ENCODE measurements around the gene CTBP1.

CTBP1 gene

GRCh38 chr4:1192493-1193205 is 56.3 kb downstream of the CTBP1 start:
- peaks cover 9% of the 10 kb centered on the region for H3K4me1 Mint-ChIP-seq (ENCODE audit: low read depth)
- no peaks in the 10 kb centered on the region for H3K9me3 Mint-ChIP-seq
- H3K27me3 Mint-ChIP-seq (ENCODE audit: low read depth) = no peaks in the 10 kb centered on the region
- H3K36me3 Mint-ChIP-seq (ENCODE audit: low read depth) = peaks cover 10% of the 10 kb centered on the region
- no peak overlapping the region for H3K4me3 Mint-ChIP-seq
- no peak overlapping the region for H3K27ac Mint-ChIP-seq

GRCh38 chr4:1192091-1192492 is 56.8 kb downstream of the CTBP1 start:
- Mint-ChIP-seq H3K36me3 (ENCODE audit: low read depth) (peaks cover 10% of the 10 kb centered on the region), H3K4me3 (no peak overlapping the region), H3K9me3 (no peaks in the 10 kb centered on the region), H3K27ac (no peak overlapping the region), H3K27me3 (ENCODE audit: low read depth) (no peaks in the 10 kb centered on the region), H3K4me1 (ENCODE audit: low read depth) (peaks cover 9% of the 10 kb centered on the region)

DNA sequence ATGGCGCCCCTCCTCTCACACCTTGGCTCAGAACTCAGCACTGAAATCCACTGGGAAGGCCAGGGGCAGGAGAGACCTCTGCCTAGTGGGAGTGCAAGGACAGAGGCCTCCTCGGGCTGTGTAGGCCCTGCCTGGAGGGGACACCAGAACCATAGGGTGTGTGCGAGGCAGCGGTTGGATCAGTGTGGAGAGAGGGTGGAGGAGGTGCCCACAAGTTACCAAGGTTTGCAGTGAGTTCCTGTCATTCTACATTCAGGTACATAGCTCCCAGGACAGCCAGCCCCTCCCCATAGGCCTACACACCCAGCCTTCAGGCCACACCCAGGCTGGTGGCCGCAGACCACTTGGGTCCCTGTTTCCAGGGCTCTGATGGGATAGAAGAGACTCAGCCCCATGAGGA is 57.3 kb downstream of the CTBP1 start:
- Mint-ChIP-seq H3K27me3 (ENCODE audit: low read depth) (no peaks in the 10 kb centered on the region), H3K9me3 (no peaks in the 10 kb centered on the region), H3K36me3 (ENCODE audit: low read depth) (peaks cover 8% of the 10 kb centered on the region), H3K4me1 (ENCODE audit: low read depth) (peaks cover 10% of the 10 kb centered on the region), H3K27ac (no peak overlapping the region), H3K4me3 (no peak overlapping the region)

DNA sequence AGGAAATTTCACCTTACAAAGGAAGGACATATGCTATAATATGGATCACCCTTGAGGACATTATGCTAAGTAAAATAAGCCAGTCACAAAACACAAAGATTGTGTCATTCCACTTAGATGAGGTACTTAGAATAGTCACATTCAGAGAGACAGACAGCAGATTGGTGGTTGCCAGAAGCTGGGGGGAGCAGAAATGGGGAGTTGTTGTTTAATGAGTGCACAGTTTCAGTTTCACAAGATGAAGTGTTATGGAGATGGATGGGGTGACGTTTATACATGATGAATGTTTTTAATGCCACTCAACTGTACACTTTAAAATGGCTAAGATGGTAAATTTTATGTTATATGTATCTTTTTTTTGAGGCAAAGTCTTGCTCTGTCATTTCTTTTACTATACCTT is 61.7 kb downstream of the CTBP1 start:
- no peaks in the 10 kb centered on the region for H3K27me3 Mint-ChIP-seq (ENCODE audit: low read depth)
- peak overlapping the region; percentile 27 for H3K27ac Mint-ChIP-seq
- peaks cover 12% of the 10 kb centered on the region for H3K36me3 Mint-ChIP-seq (ENCODE audit: low read depth)
- H3K4me1 Mint-ChIP-seq (ENCODE audit: low read depth) = peaks cover 19% of the 10 kb centered on the region
- peaks cover 5% of the 10 kb centered on the region for H3K9me3 Mint-ChIP-seq
- H3K4me3 Mint-ChIP-seq = peak overlapping the region; percentile 1

GRCh38 chr4:1183985-1184773 is 64.8 kb downstream of the CTBP1 start:
- no peak overlapping the region for H3K27ac Mint-ChIP-seq
- H3K9me3 Mint-ChIP-seq = peaks cover 25% of the 10 kb centered on the region
- peaks cover 24% of the 10 kb centered on the region for H3K4me1 Mint-ChIP-seq (ENCODE audit: low read depth)
- no peaks in the 10 kb centered on the region for H3K27me3 Mint-ChIP-seq (ENCODE audit: low read depth)
- peaks cover 31% of the 10 kb centered on the region for H3K36me3 Mint-ChIP-seq (ENCODE audit: low read depth)
- H3K4me3 Mint-ChIP-seq = peak overlapping the region; percentile 11

DNA sequence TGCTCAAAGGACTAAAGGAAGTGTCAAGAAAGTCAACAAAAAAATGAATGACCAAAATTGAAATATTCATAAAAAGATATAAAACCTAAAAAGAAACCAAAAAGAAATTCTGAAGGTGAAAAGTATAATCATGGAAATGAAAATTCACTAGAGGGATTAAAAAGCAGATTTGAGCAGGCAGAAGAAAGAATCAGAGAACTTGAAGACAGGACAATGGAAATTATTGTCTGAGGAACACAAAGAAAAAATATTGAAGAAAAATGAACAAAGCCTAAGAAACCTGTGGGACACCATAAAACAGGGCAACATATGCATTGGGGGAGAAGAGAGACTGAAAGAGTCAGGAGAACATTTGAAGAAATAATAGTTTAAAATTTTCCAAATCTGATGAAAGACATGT is 66.6 kb downstream of the CTBP1 start:
- H3K4me1 Mint-ChIP-seq (ENCODE audit: low read depth) = peaks cover 23% of the 10 kb centered on the region
- no peaks in the 10 kb centered on the region for H3K27me3 Mint-ChIP-seq (ENCODE audit: low read depth)
- H3K36me3 Mint-ChIP-seq (ENCODE audit: low read depth) = peaks cover 25% of the 10 kb centered on the region
- no peak overlapping the region for H3K27ac Mint-ChIP-seq
- peaks cover 25% of the 10 kb centered on the region for H3K9me3 Mint-ChIP-seq
- no peak overlapping the region for H3K4me3 Mint-ChIP-seq

GRCh38 chr4:1180663-1181062 is 68.3 kb downstream of the CTBP1 start:
- Mint-ChIP-seq H3K36me3 (ENCODE audit: low read depth) (peaks cover 25% of the 10 kb centered on the region), H3K4me1 (ENCODE audit: low read depth) (peaks cover 15% of the 10 kb centered on the region), H3K4me3 (no peak overlapping the region), H3K27ac (no peak overlapping the region), H3K9me3 (peaks cover 25% of the 10 kb centered on the region), H3K27me3 (ENCODE audit: low read depth) (no peaks in the 10 kb centered on the region)

DNA sequence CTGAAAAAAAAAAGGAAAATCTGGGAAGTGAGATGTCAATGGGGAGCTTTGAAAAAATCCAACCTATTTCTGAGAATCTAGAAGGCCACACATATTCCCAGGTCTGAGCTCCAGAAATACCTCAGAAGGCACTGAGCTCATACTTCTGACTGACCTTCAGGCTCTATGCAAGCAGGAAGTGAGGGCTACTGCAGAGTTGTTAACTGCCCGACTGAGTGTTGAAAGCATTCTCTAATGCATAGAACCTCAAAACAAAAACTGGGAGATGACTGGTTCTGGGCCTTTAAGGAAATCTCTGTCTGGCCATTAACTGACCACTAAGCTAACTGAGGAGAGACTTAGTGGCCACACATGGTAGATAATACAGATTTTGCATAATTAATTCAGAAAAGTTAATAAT is 69.0 kb downstream of the CTBP1 start:
- Mint-ChIP-seq H3K4me1 (ENCODE audit: low read depth) (peaks cover 15% of the 10 kb centered on the region), H3K27me3 (ENCODE audit: low read depth) (no peaks in the 10 kb centered on the region)

DNA sequence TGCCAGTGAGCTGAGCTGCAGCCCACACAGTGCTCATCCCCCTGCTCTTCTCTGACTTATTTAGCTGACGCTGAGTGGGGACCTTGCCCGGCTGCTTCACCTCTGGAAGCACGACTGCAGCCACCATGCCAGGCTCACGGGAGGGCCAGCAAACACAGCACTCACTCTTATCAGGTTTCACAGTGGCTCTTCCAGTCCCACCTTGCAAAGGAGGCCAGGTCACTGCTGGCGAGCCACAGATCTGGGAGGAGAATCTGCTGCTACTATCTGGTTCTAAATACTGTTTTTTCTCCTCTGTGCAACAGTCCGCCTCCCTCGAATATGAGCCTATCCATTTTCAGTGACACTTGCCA is 69.9 kb downstream of the CTBP1 start:
- H3K27me3 Mint-ChIP-seq (ENCODE audit: low read depth) = peaks cover under 1% of the 10 kb centered on the region
- peaks cover 25% of the 10 kb centered on the region for H3K36me3 Mint-ChIP-seq (ENCODE audit: low read depth)
- no peak overlapping the region for H3K27ac Mint-ChIP-seq
- no peak overlapping the region for H3K4me3 Mint-ChIP-seq
- peaks cover 11% of the 10 kb centered on the region for H3K4me1 Mint-ChIP-seq (ENCODE audit: low read depth)
- peaks cover 25% of the 10 kb centered on the region for H3K9me3 Mint-ChIP-seq

More for the DNA sequence above, 69.0 kb downstream of the CTBP1 start:
- peaks cover 25% of the 10 kb centered on the region for H3K9me3 Mint-ChIP-seq
- H3K27ac Mint-ChIP-seq = no peak overlapping the region
- peaks cover 25% of the 10 kb centered on the region for H3K36me3 Mint-ChIP-seq (ENCODE audit: low read depth)
- no peak overlapping the region for H3K4me3 Mint-ChIP-seq

GRCh38 chr4:1178300-1179088 is 70.4 kb downstream of the CTBP1 start:
- no peak overlapping the region for H3K4me3 Mint-ChIP-seq
- peaks cover 6% of the 10 kb centered on the region for H3K27me3 Mint-ChIP-seq (ENCODE audit: low read depth)
- peaks cover 11% of the 10 kb centered on the region for H3K4me1 Mint-ChIP-seq (ENCODE audit: low read depth)
- H3K36me3 Mint-ChIP-seq (ENCODE audit: low read depth) = peaks cover 25% of the 10 kb centered on the region
- no peak overlapping the region for H3K27ac Mint-ChIP-seq
- H3K9me3 Mint-ChIP-seq = peaks cover 25% of the 10 kb centered on the region

GRCh38 chr4:1177274-1178141 is 71.4 kb downstream of the CTBP1 start:
- Mint-ChIP-seq H3K9me3 (peaks cover 23% of the 10 kb centered on the region), H3K4me1 (ENCODE audit: low read depth) (peaks cover 9% of the 10 kb centered on the region), H3K27me3 (ENCODE audit: low read depth) (peaks cover 12% of the 10 kb centered on the region), H3K4me3 (no peak overlapping the region), H3K36me3 (ENCODE audit: low read depth) (peaks cover 22% of the 10 kb centered on the region), H3K27ac (no peak overlapping the region)

DNA sequence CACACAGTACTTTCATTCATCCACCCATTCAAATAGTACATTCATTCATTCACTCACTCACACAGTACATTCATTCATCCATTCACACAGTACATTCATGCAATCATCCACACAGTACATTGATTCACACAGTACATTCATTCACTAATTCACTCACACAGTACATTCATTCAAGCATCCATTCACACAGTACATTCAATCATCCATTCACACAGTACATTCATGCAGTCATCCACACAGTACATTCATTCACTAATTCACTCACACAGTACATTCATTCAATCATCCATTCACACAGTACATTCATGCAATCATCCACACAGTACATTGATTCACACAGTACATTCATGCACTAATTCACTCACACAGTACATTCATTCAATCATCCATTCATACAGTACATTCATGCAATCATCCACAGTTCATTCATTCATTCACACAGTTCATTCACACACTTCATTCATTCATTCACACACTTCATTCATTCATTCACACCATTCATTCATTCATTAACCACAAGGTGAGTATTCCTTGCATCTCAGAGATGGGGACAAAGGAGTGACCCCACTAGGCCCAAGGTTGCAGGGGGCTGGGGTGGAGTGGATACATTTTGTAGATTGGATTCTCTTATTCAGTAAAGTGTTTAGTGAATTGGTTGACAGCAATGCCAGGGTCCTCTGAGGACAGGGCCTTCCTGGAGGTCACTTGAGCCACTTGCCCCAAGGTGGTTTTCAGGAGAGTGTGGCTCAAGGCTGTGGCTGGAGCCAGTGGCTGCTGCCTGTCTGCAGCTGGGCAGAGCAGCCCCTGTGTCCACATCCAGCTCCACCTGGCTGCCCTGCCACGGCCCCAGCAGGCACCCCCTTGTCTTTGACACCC is 72.3 kb downstream of the CTBP1 start:
- Mint-ChIP-seq H3K9me3 (peaks cover 18% of the 10 kb centered on the region), H3K36me3 (ENCODE audit: low read depth) (peaks cover 14% of the 10 kb centered on the region), H3K4me1 (ENCODE audit: low read depth) (peaks cover 6% of the 10 kb centered on the region), H3K27ac (no peak overlapping the region), H3K27me3 (ENCODE audit: low read depth) (peaks cover 13% of the 10 kb centered on the region), H3K4me3 (no peak overlapping the region)

DNA sequence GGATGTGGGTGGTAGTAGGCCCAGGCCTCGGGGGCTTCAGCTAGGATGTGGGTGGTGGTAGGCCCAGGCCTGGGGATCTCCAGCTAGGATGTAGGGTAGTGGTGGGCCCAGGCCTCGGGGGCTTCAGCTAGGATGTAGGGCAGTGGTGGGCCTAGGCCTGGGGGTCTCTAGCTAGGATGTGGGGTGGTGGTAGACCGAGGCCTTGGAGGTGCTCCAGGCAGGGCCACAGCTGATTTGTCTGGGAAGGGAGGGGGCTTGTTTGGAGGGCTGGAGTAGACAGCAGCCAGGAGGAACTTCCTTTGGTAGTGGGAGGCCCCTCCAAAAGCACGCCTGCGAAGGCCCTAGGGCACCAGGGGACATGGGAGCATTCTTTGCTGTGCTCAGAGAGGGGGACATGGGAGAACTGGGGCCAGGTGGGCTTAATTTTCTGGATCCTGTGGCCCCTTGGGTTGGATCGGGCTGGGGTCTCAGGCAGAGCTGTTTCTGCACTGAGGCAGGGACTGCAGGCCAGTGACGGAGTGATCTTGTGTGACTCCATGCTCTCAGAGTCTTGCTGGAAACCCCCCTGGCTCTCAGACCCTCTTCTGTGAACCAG is 73.2 kb downstream of the CTBP1 start:
- H3K4me1 Mint-ChIP-seq (ENCODE audit: low read depth) = peaks cover 4% of the 10 kb centered on the region
- H3K27ac Mint-ChIP-seq = no peak overlapping the region
- no peak overlapping the region for H3K4me3 Mint-ChIP-seq
- H3K36me3 Mint-ChIP-seq (ENCODE audit: low read depth) = peaks cover 9% of the 10 kb centered on the region
- peaks cover 19% of the 10 kb centered on the region for H3K27me3 Mint-ChIP-seq (ENCODE audit: low read depth)
- H3K9me3 Mint-ChIP-seq = peaks cover 12% of the 10 kb centered on the region
